ENCODE measurements around the gene CFAP77.

GRCh38 chr9:132489536-132489935, 79.5 kb downstream of the CFAP77 start:
- TF ChIP-seq POLR2A (IDR thresholded peaks at IDR 0.05): no peak
- TF ChIP-seq, protein P1, sequence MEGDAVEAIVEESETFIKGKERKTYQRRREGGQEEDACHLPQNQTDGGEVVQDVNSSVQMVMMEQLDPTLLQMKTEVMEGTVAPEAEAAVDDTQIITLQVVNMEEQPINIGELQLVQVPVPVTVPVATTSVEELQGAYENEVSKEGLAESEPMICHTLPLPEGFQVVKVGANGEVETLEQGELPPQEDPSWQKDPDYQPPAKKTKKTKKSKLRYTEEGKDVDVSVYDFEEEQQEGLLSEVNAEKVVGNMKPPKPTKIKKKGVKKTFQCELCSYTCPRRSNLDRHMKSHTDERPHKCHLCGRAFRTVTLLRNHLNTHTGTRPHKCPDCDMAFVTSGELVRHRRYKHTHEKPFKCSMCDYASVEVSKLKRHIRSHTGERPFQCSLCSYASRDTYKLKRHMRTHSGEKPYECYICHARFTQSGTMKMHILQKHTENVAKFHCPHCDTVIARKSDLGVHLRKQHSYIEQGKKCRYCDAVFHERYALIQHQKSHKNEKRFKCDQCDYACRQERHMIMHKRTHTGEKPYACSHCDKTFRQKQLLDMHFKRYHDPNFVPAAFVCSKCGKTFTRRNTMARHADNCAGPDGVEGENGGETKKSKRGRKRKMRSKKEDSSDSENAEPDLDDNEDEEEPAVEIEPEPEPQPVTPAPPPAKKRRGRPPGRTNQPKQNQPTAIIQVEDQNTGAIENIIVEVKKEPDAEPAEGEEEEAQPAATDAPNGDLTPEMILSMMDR (IDR thresholded peaks at IDR 0.05): no peak
